ENCODE results near the gene CDC16.
"Not testable (repeated sequence)": the region's sequence is repeated elsewhere in the genome, so short reads cannot be mapped to it uniquely, and the experiment has no call there.

CDC16 gene

DNA sequence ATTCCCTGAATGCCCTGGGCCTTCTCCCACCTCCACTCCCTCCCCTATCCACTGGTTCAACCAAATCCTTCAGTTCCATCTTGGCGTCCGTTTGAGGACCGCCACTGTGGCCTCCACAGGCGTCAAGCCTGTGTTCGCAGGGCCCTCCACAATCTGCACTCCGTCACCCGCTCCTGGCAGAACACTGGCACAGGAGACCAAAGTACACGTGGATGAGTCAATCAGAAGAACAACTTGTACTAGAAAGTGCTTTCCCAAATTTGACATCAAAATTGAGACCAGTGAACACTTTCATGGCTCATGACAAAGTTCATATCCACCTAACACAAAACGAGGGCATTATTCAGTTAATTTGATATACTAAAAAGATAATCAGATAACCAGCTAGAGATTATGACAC lies 6.5 kb upstream of the CDC16 start:
- no peak for DNase-seq (ENCODE audit: low read depth)

- DNase-seq (ENCODE audit: low read depth): peak; percentile 74
These were observed 5.2 kb upstream of the CDC16 start for GRCh38 chr13:114229506-114229905.

GRCh38 chr13:114230117-114230516 lies 4.6 kb upstream of the CDC16 start:
- peak; percentile 75 for DNase-seq (ENCODE audit: low read depth)

DNA sequence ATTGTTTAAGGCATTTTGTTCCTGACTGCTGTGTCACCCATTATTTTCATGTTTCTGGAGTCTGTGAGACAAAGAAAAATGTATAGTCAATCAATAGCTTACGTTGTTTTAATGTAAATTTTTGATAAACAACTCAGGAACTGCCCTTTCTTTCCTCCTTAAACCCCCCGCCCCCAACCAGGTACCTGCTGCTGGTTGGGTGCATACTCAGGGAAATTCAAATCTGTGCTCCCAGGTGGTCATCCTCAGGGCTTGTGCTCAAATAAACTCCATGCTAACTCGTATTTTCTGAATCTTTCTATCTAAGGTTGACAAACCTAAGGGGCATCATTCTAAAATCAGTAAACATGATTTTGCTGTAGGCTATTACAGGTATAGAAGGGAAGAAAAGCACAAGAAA lies 4.1 kb upstream of the CDC16 start:
- no peak for DNase-seq (ENCODE audit: low read depth)

GRCh38 chr13:114231886-114232285 lies 2.8 kb upstream of the CDC16 start:
- no peak for DNase-seq (ENCODE audit: low read depth)

- no peak for DNase-seq (ENCODE audit: low read depth)
These were observed 442 bp upstream of the CDC16 start for GRCh38 chr13:114234266-114234644.

DNA sequence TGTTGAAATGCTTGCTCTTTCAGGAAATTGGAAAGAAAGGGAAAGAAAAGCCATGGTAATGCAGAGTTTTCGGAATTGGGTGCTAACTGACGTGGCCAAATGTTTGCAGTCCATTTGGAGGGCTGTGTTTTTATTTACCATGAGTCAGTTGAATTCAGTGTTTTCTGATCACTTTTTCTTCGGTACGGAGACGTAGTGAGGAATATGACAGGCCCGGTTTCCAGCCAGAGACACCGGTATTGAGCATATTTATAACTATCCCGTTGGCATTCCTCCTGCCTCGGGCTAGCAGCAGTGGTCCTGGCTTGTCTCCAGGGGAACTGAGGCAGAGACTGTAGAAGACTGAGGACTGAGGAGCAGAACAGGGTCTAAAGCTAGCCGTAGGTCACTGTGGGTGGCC lies 1.0 kb downstream of the CDC16 start:
- DNase-seq (ENCODE audit: low read depth): no peak

DNA sequence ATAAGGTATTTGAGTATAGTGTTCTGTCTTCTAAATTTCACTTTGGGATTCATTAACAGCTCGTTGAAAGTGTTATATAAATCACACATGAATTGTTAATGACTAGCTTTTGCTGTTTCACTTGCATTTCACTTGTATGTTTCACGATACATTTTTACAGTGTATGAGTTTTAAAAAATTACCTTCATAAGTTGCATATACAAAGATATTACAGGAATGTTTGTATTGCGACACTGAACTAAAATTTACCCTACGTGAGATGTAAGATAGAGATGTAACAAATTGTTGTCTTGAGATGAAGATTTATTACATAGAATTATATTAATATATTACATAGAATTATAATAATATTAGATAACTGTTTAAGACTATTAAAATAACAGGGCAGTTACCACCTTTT lies 1.5 kb downstream of the CDC16 start:
- DNase-seq (ENCODE audit: low read depth): no peak

DNA sequence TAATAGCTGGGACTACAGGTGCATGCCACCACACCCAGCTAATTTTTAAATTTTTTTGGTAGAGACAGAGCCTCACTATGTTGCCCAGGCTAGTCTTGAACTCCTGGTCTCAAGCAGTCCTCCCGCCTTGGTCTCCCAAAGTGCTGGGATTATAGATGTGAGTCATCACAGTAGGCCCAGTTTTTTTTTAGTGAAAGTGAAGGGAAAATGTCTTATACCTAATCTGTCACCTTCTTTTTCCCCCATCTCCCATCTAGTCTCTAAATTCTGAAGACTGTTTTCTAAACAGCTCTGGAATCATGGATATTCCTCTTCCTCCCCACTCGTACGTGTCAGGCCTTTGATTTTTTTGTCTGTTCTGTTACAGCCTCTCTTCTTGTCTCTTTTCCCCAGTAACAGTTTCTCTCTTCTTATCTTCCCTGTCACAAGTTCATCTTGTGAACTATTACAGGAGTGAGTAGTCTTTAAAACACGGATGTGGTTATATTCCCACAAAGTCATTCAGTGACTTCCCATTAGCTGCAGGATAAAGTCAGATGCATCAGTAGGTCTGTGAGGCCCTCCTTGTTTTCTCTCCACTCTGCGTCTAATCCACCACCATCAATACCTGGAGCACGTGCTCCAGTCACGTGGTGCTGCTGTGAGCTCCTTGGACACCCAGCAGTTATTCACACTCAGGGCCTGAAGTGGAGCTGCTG lies 2.9 kb downstream of the CDC16 start:
- DNase-seq (ENCODE audit: low read depth): peak; percentile 55

- DNase-seq (ENCODE audit: low read depth): peak; percentile 40
These were observed 7.2 kb downstream of the CDC16 start for GRCh38 chr13:114241918-114242317.

- no peak for DNase-seq (ENCODE audit: low read depth)
These were observed 9.3 kb downstream of the CDC16 start for GRCh38 chr13:114243971-114244370.

- no peak for DNase-seq (ENCODE audit: low read depth)
These were observed 9.9 kb downstream of the CDC16 start for GRCh38 chr13:114244637-114245036.

GRCh38 chr13:114248011-114248410 lies 13.3 kb downstream of the CDC16 start:
- peak; percentile 41 for DNase-seq (ENCODE audit: low read depth)

DNA sequence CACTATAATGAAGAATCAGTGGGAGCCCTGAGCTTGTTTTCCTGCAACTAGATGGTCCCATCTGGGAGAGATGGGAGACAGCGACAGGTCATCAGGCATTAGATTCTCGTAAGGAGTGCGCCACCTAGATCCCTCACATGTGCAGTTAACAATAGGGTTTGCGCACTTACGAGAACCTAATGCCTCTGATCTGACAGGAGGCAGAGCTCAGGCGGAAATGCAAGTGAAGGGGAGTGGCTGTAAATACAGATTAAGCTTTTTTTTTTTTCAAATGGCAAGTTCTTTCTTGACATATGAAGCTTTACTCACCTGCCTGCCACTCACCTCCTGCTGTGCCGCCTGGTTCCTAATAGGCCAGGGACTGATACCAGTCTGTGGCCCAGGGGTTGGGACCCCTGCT lies 14.4 kb downstream of the CDC16 start:
- no peak for DNase-seq (ENCODE audit: low read depth)

DNA sequence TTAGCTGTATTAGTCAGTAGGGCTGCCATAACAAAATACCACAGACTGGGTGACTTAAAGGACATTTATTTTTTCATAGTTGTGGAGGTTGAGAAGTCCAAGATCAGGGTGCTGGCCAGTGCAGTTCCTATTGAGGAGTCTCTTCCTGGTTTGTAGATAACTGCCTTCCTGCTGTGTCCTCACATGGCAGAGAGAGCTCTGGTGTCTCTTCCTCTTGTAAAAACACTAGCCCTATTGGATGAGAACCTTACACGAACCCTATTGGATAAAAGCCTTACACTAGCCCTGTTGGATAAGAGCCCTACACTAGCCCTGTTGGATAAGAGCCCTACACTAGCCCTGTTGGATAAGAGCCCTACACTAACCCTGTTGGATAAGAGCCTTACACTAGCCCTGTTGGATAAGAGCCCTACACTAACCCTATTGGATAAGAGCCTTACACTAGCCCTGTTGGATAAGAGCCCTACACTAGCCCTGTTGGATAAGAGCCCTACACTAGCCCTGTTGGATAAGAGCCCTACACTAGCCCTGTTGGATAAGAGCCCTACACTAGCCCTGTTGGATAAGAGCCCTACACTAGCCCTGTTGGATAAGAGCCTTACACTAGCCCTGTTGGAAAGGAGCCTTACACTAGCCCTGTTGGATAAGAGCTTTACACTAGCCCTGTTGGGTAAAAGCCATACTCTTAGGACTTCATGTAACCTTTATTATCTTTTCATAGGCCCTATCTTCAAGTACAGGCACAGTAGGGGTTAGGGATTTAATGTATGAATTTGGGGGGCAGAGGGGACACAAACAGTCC lies 17.1 kb downstream of the CDC16 start:
- DNase-seq (ENCODE audit: low read depth): not testable (repeated sequence)

DNA sequence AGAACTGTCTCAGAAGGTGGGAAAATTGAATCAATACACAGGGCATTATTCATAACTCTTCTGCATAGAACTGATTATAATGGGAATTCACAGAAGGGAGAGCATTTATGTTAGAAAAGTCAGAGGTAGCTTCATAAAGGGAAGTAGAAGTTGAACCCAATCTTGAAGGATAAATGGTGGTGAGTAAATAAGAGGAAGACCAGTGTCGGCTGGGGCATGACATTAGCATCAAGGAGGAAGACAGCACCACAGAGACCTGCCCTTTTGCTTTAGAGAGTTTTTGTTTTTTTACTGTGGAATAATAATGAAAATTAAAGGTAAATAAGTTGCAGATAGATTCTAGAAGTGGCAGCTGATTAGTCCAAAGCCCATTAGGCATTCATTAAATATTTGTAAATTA lies 21.9 kb downstream of the CDC16 start:
- DNase-seq (ENCODE audit: low read depth): no peak

DNA sequence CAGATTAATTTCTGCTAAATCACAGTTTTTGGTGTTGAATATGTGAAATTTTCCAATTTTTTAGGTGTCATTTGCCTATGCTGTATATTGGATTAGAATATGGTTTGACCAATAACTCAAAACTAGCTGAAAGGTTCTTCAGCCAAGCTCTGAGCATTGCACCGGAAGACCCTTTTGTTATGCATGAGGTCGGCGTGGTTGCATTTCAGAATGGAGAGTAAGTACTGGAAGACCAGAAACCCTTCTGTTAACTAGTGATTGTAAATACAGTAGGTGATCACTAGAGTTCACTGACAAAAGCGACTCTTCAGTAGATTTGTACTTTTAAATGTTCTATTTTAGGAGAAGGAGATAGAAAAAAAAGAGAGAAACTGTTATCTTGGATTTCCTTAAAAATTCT lies 22.3 kb downstream of the CDC16 start:
- DNase-seq (ENCODE audit: low read depth): no peak

DNA sequence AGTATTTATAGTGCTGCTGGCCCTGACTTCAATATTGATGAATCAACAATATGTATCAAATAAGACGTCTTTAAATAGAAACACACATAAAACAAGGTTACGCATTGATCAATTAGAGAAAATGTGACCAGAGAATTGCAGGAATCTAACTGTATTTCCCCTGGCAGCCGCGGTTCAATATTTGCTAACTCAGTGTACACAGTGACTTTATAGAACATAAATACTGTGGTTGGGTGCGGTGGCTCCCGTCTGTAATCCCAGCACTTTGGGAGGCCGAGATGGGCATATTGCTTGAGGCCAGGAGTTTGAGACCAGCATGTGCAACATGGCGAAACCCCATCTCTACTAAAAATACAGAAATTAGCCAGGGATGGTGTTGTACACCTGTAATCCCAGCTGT lies 23.9 kb downstream of the CDC16 start:
- no peak for DNase-seq (ENCODE audit: low read depth)

DNA sequence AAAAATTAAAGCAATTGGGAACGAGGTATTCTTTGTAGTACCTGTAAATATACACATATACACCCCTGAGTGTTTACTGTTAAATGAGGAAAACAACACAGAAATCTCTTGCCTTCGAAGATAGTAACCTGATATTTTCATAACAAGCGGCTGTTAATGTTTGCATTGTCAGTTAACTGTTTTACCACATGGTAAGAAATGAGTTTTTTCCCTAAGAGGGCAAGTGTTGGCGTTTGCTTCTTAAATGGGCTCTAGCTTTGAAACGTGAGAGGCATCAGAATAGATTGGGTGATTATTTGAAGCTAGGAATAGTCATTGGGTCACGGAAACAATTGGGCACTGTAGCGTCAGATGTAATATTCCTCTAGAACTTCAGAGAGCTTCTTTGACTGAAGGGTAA lies 24.7 kb downstream of the CDC16 start:
- DNase-seq (ENCODE audit: low read depth): no peak

DNA sequence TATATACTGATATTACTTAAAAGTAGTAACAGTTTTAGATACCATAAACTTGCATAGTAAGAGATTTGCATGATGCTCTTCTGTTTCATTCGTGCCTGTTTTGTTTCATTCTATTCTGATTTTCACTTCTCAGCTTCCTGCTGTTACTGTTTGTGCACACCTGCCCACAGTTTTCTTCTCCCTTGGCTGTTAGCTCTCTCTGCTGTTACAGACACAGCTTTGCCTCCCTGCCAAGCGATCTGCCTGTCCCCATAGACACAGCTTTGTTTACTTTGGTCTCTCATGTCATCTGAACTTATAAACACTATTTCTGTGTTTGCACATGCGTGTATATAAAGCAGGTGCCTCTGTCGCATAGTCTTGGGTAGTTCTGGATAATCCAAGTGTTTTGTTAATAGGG lies 25.3 kb downstream of the CDC16 start:
- no peak for DNase-seq (ENCODE audit: low read depth)

GRCh38 chr13:114260814-114261213 lies 26.1 kb downstream of the CDC16 start:
- DNase-seq (ENCODE audit: low read depth): no peak

GRCh38 chr13:114261328-114261965 lies 26.8 kb downstream of the CDC16 start:
- DNase-seq (ENCODE audit: low read depth): no peak

GRCh38 chr13:114263578-114263977 lies 28.9 kb downstream of the CDC16 start:
- DNase-seq (ENCODE audit: low read depth): no peak

Data from amniotic epithelial cell (primary cell).